MM.1S (cell line): ENCODE measurements around the gene DDX10.

Source experiments
- DNase-seq: peaks from one replicate; pipeline ENCODE4 v3.0.0-alpha.2; 2015
- H2AFZ ChIP-seq: fragments of 300-600 bp; sonication (generic); 2 replicates; pipeline ENCODE4 v1.6.0; 2016; ENCODE audit warnings: antibody characterized with exemption, low read length
- H3F3A ChIP-seq: fragments of 300-600 bp; sonication (generic); 2 replicates; pipeline ENCODE4 v1.6.1; 2016; ENCODE audit warnings: mild to moderate bottlenecking, antibody characterized with exemption, low read length, moderate library complexity, mixed read lengths; ENCODE audit not compliant: insufficient read depth
- H3K27ac ChIP-seq: fragments of 300-600 bp; sonication (generic); 2 replicates; pipeline ENCODE4 v1.5.1; 2016; ENCODE audit warnings: mild to moderate bottlenecking, low read length
- H3K27me3 ChIP-seq: fragments of 300-600 bp; sonication (generic); replicated peaks from 2 replicates; pipeline ENCODE4 v1.6.0; 2016; ENCODE audit warnings: low read length; ENCODE audit not compliant: insufficient read depth
- H3K36me3 ChIP-seq: fragments of 300-600 bp; sonication (generic); replicated peaks from 2 replicates; pipeline ENCODE4 v1.6.1; 2016; ENCODE audit warnings: mild to moderate bottlenecking, low read length, mixed read lengths; ENCODE audit not compliant: insufficient read depth
- H3K4me1 ChIP-seq: fragments of 300-600 bp; sonication (generic); 2 replicates; pipeline ENCODE4 v1.6.1; 2016; ENCODE audit warnings: low read length, mixed read lengths
- H3K4me2 ChIP-seq: fragments of 300-600 bp; sonication (generic); 2 replicates; pipeline ENCODE4 v1.6.0; 2016; ENCODE audit warnings: low read depth, low read length
- H3K4me3 ChIP-seq: fragments of 300-600 bp; sonication (generic); 2 replicates; pipeline ENCODE4 v1.5.1; 2016; ENCODE audit warnings: low read length, mixed read lengths
- H3K79me2 ChIP-seq: fragments of 300-600 bp; sonication (generic); 2 replicates; pipeline ENCODE4 v1.6.1; 2016; ENCODE audit warnings: mixed run types, low read length, mixed read lengths
- H3K9ac ChIP-seq: fragments of 300-600 bp; sonication (generic); 2 replicates; pipeline ENCODE4 v1.6.1; 2016; ENCODE audit warnings: low read length, mixed read lengths
- H3K9me2 ChIP-seq: fragments of 300-600 bp; sonication (generic); replicated peaks from 2 replicates; pipeline ENCODE4 v1.6.1; 2016; ENCODE audit warnings: mild to moderate bottlenecking, low read length, mixed read lengths; ENCODE audit not compliant: insufficient read depth
- H3K9me3 ChIP-seq: fragments of 300-600 bp; sonication (generic); replicated peaks from 2 replicates; pipeline ENCODE4 v1.6.1; 2016; ENCODE audit warnings: mild to moderate bottlenecking, low read length, mixed read lengths; ENCODE audit not compliant: insufficient read depth
- H4K20me1 ChIP-seq: fragments of 300-600 bp; sonication (generic); 2 replicates; pipeline ENCODE4 v1.6.1; 2016; ENCODE audit warnings: mild to moderate bottlenecking, low read length, moderate library complexity, mixed read lengths; ENCODE audit not compliant: insufficient read depth
- EZH2 ChIP-seq: fragments of 300-600 bp; sonication (generic); optimal IDR thresholded peaks from 2 replicates; pipeline ENCODE3; 2017; ENCODE audit warnings: low read depth, mild to moderate bottlenecking, antibody characterized with exemption, low read length, mixed read lengths
- EZH2phosphoT487 ChIP-seq: fragments of 300-600 bp; sonication (generic); IDR thresholded peaks from 2 replicates; pipeline ENCODE4 v1.6.1; 2018; ENCODE audit warnings: antibody characterized with exemption, low read length
- TF ChIP-seq, protein P1 (sequence below): fragments of 300-600 bp; sonication (generic); IDR thresholded peaks from 2 replicates; pipeline ENCODE4 v1.5.1; 2016; ENCODE audit warnings: antibody characterized with exemption, low read length, mixed read lengths

DDX10 gene

GRCh38 chr11:108713076-108713790 lies 48.4 kb downstream of the DDX10 start:
- Histone ChIP-seq H3K9me2 (no peaks in the 10 kb centered on the region), H2AFZ (no peak overlapping the region), H3K27ac (no peak overlapping the region), H3K4me3 (no peak overlapping the region), H4K20me1 (no peaks in the 10 kb centered on the region), H3K9me3 (no peaks in the 10 kb centered on the region), H3K36me3 (no peaks in the 10 kb centered on the region; the same call in 1 of the 2 replicates), H3K27me3 (no peaks in the 10 kb centered on the region), H3K9ac (no peak overlapping the region), H3F3A (no peaks in the 10 kb centered on the region), H3K79me2 (peaks cover 8% of the 10 kb centered on the region; the same call in 1 of the 2 replicates), H3K4me2 (no peak overlapping the region), H3K4me1 (no peaks in the 10 kb centered on the region)
- TF ChIP-seq, protein P1, sequence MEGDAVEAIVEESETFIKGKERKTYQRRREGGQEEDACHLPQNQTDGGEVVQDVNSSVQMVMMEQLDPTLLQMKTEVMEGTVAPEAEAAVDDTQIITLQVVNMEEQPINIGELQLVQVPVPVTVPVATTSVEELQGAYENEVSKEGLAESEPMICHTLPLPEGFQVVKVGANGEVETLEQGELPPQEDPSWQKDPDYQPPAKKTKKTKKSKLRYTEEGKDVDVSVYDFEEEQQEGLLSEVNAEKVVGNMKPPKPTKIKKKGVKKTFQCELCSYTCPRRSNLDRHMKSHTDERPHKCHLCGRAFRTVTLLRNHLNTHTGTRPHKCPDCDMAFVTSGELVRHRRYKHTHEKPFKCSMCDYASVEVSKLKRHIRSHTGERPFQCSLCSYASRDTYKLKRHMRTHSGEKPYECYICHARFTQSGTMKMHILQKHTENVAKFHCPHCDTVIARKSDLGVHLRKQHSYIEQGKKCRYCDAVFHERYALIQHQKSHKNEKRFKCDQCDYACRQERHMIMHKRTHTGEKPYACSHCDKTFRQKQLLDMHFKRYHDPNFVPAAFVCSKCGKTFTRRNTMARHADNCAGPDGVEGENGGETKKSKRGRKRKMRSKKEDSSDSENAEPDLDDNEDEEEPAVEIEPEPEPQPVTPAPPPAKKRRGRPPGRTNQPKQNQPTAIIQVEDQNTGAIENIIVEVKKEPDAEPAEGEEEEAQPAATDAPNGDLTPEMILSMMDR: no peak
- TF ChIP-seq EZH2: no peak
- TF ChIP-seq EZH2phosphoT487: no peak
- no peak for DNase-seq

DNA sequence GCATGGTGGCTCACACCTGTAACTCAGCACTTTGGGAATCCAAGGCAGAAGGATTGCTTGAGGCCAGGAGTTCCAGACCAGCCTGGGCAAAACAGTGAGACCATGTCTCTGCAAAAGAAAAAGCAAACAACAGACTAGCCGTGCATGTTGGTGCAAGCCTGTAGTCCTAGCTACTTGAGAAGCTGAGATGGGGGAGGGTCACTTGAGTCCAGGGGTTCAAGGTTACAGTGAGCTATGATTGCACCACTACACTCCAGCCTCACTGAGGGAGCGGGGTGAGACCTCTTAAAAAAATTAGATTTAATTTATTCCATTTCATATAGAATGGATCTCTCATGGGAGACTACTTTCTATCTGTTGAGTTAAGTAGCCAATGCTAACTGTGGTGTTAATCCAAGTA lies 50.4 kb downstream of the DDX10 start:
- H4K20me1 ChIP-seq: no peaks in the 10 kb centered on the region
- TF ChIP-seq EZH2phosphoT487 (no peak), EZH2 (no peak)
- TF ChIP-seq, protein P1: no peak
- no peak for DNase-seq
- H3F3A ChIP-seq: no peaks in the 10 kb centered on the region
- H2AFZ ChIP-seq: no peak overlapping the region
- H3K9me3 ChIP-seq: no peaks in the 10 kb centered on the region
- H3K27ac ChIP-seq: no peak overlapping the region
- H3K4me1 ChIP-seq: no peaks in the 10 kb centered on the region
- no peaks in the 10 kb centered on the region for H3K9me2 ChIP-seq
- no peak overlapping the region for H3K4me3 ChIP-seq
- H3K4me2 ChIP-seq: no peak overlapping the region
- H3K9ac ChIP-seq: no peak overlapping the region
- no peaks in the 10 kb centered on the region; the same call in 1 of the 2 replicates for H3K36me3 ChIP-seq
- no peaks in the 10 kb centered on the region for H3K27me3 ChIP-seq
- H3K79me2 ChIP-seq: peaks cover 8% of the 10 kb centered on the region; the same call in 1 of the 2 replicates

DNA sequence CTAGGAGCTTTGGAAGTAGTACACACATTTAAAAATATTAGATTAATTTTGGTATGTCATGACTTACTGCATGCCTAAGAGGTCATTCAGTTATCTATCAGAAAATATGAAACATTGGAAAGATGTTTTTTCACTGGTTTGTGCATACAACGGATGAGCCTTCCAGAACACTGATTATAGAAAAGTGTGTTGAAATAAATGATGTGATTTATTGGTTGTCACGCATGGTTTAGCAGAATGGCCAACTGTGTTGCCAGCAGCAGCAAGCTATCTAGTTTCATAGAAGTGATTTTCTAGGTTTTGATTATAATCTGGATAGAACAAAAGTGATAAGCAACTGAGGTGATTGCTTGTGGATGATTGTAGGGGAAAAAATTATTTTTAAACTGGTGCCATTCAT lies 53.6 kb downstream of the DDX10 start:
- Histone ChIP-seq H3K27ac (no peak overlapping the region), H2AFZ (no peak overlapping the region), H3K4me2 (no peak overlapping the region), H3K9ac (no peak overlapping the region), H3K79me2 (0 out of 2 replicates have a peak, but pooled peaks cover 5% of the 10 kb centered on the region), H3K36me3 (no peaks in the 10 kb centered on the region; the same call in 1 of the 2 replicates), H3K27me3 (no peaks in the 10 kb centered on the region), H3K9me3 (no peaks in the 10 kb centered on the region), H3F3A (no peaks in the 10 kb centered on the region), H3K9me2 (no peaks in the 10 kb centered on the region), H3K4me3 (no peak overlapping the region), H4K20me1 (no peaks in the 10 kb centered on the region), H3K4me1 (no peaks in the 10 kb centered on the region)
- no peak for TF ChIP-seq EZH2phosphoT487
- TF ChIP-seq EZH2: no peak
- TF ChIP-seq, protein P1: no peak
- DNase-seq: no peak
